Measurements from ENCODE around the gene ZNF521.

Gene ZNF521

GRCh38 chr18:25350489-25351251 lies 1.3 kb downstream of the ZNF521 start:
- no peak for TF ChIP-seq CSDC2 (CRISPR knock-in tag; IDR thresholded peaks at IDR 0.05)
- no peak for TF ChIP-seq PPARA (CRISPR knock-in tag; IDR thresholded peaks at IDR 0.05; ENCODE audit: borderline replicate concordance)
- TF ChIP-seq SNAI2 (CRISPR knock-in tag; IDR thresholded peaks at IDR 0.05): no peak
- TF ChIP-seq TSHZ2 (CRISPR knock-in tag; IDR thresholded peaks at IDR 0.05): no peak
- no peak for TF ChIP-seq ZNF8 (CRISPR knock-in tag; IDR thresholded peaks at IDR 0.05)
- TF ChIP-seq ZFP3 (CRISPR knock-in tag; IDR thresholded peaks at IDR 0.05): no peak
- TF ChIP-seq ZFP30 (CRISPR knock-in tag; IDR thresholded peaks at IDR 0.05): no peak
- ATAC-seq: peak; percentile 41

- TF ChIP-seq ZNF565 (CRISPR knock-in tag; conservative IDR thresholded peaks at IDR 0.05; ENCODE audit: low read depth): no peak
- TF ChIP-seq ZC3H10 (CRISPR knock-in tag; IDR thresholded peaks at IDR 0.05): no peak
- TF ChIP-seq ZNF70 (CRISPR knock-in tag; IDR thresholded peaks at IDR 0.05): no peak
- no peak for TF ChIP-seq PATZ1 (CRISPR knock-in tag; IDR thresholded peaks at IDR 0.05; ENCODE audit: borderline replicate concordance)
- TF ChIP-seq SNAI2 (CRISPR knock-in tag; IDR thresholded peaks at IDR 0.05): no peak
- TF ChIP-seq GLIS3 (CRISPR knock-in tag; IDR thresholded peaks at IDR 0.05): no peak
- TF ChIP-seq ESRRG (CRISPR knock-in tag; IDR thresholded peaks at IDR 0.05): no peak
- no peak for TF ChIP-seq ZNF8 (CRISPR knock-in tag; IDR thresholded peaks at IDR 0.05)
- no peak for TF ChIP-seq POU6F1 (CRISPR knock-in tag; IDR thresholded peaks at IDR 0.05; ENCODE audit: borderline replicate concordance, low read depth)
- no peak for TF ChIP-seq TSHZ2 (CRISPR knock-in tag; IDR thresholded peaks at IDR 0.05)
- TF ChIP-seq PPARA (CRISPR knock-in tag; IDR thresholded peaks at IDR 0.05; ENCODE audit: borderline replicate concordance): no peak
- no peak for TF ChIP-seq ZFP30 (CRISPR knock-in tag; IDR thresholded peaks at IDR 0.05)
- TF ChIP-seq RARB (CRISPR knock-in tag; IDR thresholded peaks at IDR 0.05): no peak
- TF ChIP-seq ZFP3 (CRISPR knock-in tag; IDR thresholded peaks at IDR 0.05): no peak
- TF ChIP-seq CSRNP3 (CRISPR knock-in tag; IDR thresholded peaks at IDR 0.05): no peak
- no peak for TF ChIP-seq BACH2 (CRISPR knock-in tag; IDR thresholded peaks at IDR 0.05; ENCODE audit: borderline replicate concordance)
- no peak for TF ChIP-seq CREB5 (CRISPR knock-in tag; IDR thresholded peaks at IDR 0.05; ENCODE audit: low read depth)
- TF ChIP-seq TOX (CRISPR knock-in tag; IDR thresholded peaks at IDR 0.05; ENCODE audit: borderline replicate concordance): no peak
- no peak for TF ChIP-seq OSR1 (CRISPR knock-in tag; IDR thresholded peaks at IDR 0.05)
- peak; percentile 11; the same call in 2 of the 3 replicates for ATAC-seq
Observed at GRCh38 chr18:25349926-25350487, 2.0 kb downstream of the ZNF521 start.

Data from SK-N-SH treated with all-trans-retinoic acid at 6 μM for 48 hours (cell line).